Stimulated activated naive B cell treated with anti-CD40 and anti-IgM and Interleukin-4, amounts not matched to agents 10 μg/mL and 1 μg/mL and 100 μg/mL, for 72 hours (primary cell): Measurements from ENCODE around the gene FAM131A.

Experiments
- ATAC-seq, 2 donors: fragments of 150-1000 bp; cut with Tn5 transposase; replicated peaks; 2 replicates each; pipeline ENCODE4 v1.10.0; 2021; ENCODE audit warnings: moderate library complexity in 1 of 2
- DNase-seq: peaks from one replicate; pipeline ENCODE4 v3.0.0; 2021
- H3K27ac Mint-ChIP-seq: one replicate; pipeline ENCODE4 v1.8.0; 2022; ENCODE audit warnings: mild to moderate bottlenecking, mixed read lengths
- H3K27me3 Mint-ChIP-seq, 2 donors: one replicate each; pipeline ENCODE4 v1.8.0; 2022; ENCODE audit warnings: mixed read lengths in 2 of 2
- H3K36me3 Mint-ChIP-seq, 2 donors: one replicate each; pipeline ENCODE4 v1.8.0; 2022; ENCODE audit warnings: mixed read lengths in 2 of 2, mild to moderate bottlenecking in 1 of 2
- H3K4me1 Mint-ChIP-seq, 2 donors: one replicate each; pipeline ENCODE4 v1.8.0; 2022; ENCODE audit warnings: mixed read lengths in 2 of 2, mild to moderate bottlenecking in 1 of 2
- H3K4me3 Mint-ChIP-seq, 2 donors: one replicate each; pipeline ENCODE4 v1.8.0; 2022; ENCODE audit warnings: mild to moderate bottlenecking in 2 of 2, mixed read lengths in 2 of 2, moderate library complexity in 1 of 2
- H3K9me3 Mint-ChIP-seq, 2 donors: one replicate each; pipeline ENCODE4 v1.8.0; 2022; ENCODE audit warnings: mixed read lengths in 2 of 2, mild to moderate bottlenecking in 1 of 2

Gene FAM131A

GRCh38 chr3:184341925-184342324, 4.5 kb downstream of the FAM131A start:
- no peak for ATAC-seq
- Mint-ChIP-seq H3K27me3 (no peaks in the 10 kb centered on the region), H3K36me3 (peaks cover 30 to 47% of the 10 kb centered on the region in 2 donors), H3K27ac (peak overlapping the region; percentile 51), H3K4me1 (peaks cover 19 to 27% of the 10 kb centered on the region in 2 donors), H3K9me3 (no peaks in the 10 kb centered on the region), H3K4me3 (no peak overlapping the region)
- no peak for DNase-seq

- ATAC-seq, result no peak
- Mint-ChIP-seq H3K4me1 (peaks cover 12 to 13% of the 10 kb centered on the region in 2 donors), H3K36me3 (peaks cover 24 to 37% of the 10 kb centered on the region in 2 donors), H3K27me3 (no peaks in the 10 kb centered on the region), H3K27ac (no peak overlapping the region), H3K9me3 (no peaks in the 10 kb centered on the region), H3K4me3 (no peak overlapping the region)
- DNase-seq, result no peak
Measured at GRCh38 chr3:184343200-184343876, 5.9 kb downstream of the FAM131A start.

GRCh38 chr3:184344579-184345316, 7.3 kb downstream of the FAM131A start:
- peaks cover 22 to 31% of the 10 kb centered on the region in 2 donors for H3K36me3 Mint-ChIP-seq
- H3K27me3 Mint-ChIP-seq, result no peaks in the 10 kb centered on the region
- ATAC-seq (no peak), DNase-seq (no peak)
- peaks cover 4 to 7% of the 10 kb centered on the region in 2 donors for H3K4me1 Mint-ChIP-seq
- H3K9me3 Mint-ChIP-seq, result no peaks in the 10 kb centered on the region
- no peak overlapping the region for H3K4me3 Mint-ChIP-seq
- H3K27ac Mint-ChIP-seq, result no peak overlapping the region

- H3K4me3 Mint-ChIP-seq, result no peak overlapping the region
- DNase-seq, result no peak
- H3K36me3 Mint-ChIP-seq, result peaks cover 22 to 29% of the 10 kb centered on the region in 2 donors
- H3K27ac Mint-ChIP-seq, result no peak overlapping the region
- H3K4me1 Mint-ChIP-seq, result peaks cover 4 to 6% of the 10 kb centered on the region in 2 donors
- H3K27me3 Mint-ChIP-seq, result no peaks in the 10 kb centered on the region
- no peaks in the 10 kb centered on the region for H3K9me3 Mint-ChIP-seq
- peak; percentile 83 to 85 for ATAC-seq
Measured at GRCh38 chr3:184345317-184346144, 8.1 kb downstream of the FAM131A start.

- ATAC-seq, result no peak
- Mint-ChIP-seq H3K9me3 (no peaks in the 10 kb centered on the region), H3K27me3 (no peaks in the 10 kb centered on the region), H3K36me3 (peaks cover 19 to 30% of the 10 kb centered on the region in 2 donors), H3K4me1 (peaks cover 0 to 4% of the 10 kb centered on the region in 2 donors), H3K4me3 (no peak overlapping the region), H3K27ac (no peak overlapping the region)
- DNase-seq, result no peak
Measured at GRCh38 chr3:184346480-184347190, 9.2 kb downstream of the FAM131A start.

GRCh38 chr3:184347321-184348056, 10.1 kb downstream of the FAM131A start:
- H3K4me1 Mint-ChIP-seq, result peaks cover 0 to 4% of the 10 kb centered on the region in 2 donors
- ATAC-seq (no peak), DNase-seq (no peak)
- no peaks in the 10 kb centered on the region for H3K27me3 Mint-ChIP-seq
- H3K27ac Mint-ChIP-seq, result no peak overlapping the region
- no peaks in the 10 kb centered on the region for H3K9me3 Mint-ChIP-seq
- H3K36me3 Mint-ChIP-seq, result peaks cover 21 to 34% of the 10 kb centered on the region in 2 donors
- no peak overlapping the region for H3K4me3 Mint-ChIP-seq

GRCh38 chr3:184348057-184348382, 10.6 kb downstream of the FAM131A start:
- DNase-seq, result no peak
- Mint-ChIP-seq H3K27ac (no peak overlapping the region), H3K27me3 (no peaks in the 10 kb centered on the region), H3K36me3 (peaks cover 20 to 33% of the 10 kb centered on the region in 2 donors), H3K4me3 (no peak overlapping the region), H3K4me1 (peaks cover 0 to 4% of the 10 kb centered on the region in 2 donors), H3K9me3 (no peaks in the 10 kb centered on the region)
- no peak for ATAC-seq

GRCh38 chr3:184349563-184350470, 12.4 kb downstream of the FAM131A start:
- Mint-ChIP-seq H3K9me3 (no peaks in the 10 kb centered on the region), H3K27me3 (no peaks in the 10 kb centered on the region), H3K4me3 (no peak overlapping the region), H3K27ac (no peak overlapping the region), H3K4me1 (peaks cover 0 to 4% of the 10 kb centered on the region in 2 donors), H3K36me3 (peaks cover 19 to 30% of the 10 kb centered on the region in 2 donors)
- ATAC-seq (no peak), DNase-seq (no peak)

- no peak overlapping the region for H3K4me3 Mint-ChIP-seq
- DNase-seq (no peak), ATAC-seq (no peak)
- H3K27ac Mint-ChIP-seq, result no peak overlapping the region
- peaks cover 17 to 32% of the 10 kb centered on the region in 2 donors for H3K36me3 Mint-ChIP-seq
- H3K27me3 Mint-ChIP-seq, result no peaks in the 10 kb centered on the region
- H3K4me1 Mint-ChIP-seq, result peaks cover 0 to 1% of the 10 kb centered on the region in 2 donors
- no peaks in the 10 kb centered on the region for H3K9me3 Mint-ChIP-seq
Measured at GRCh38 chr3:184350618-184351017, 13.2 kb downstream of the FAM131A start.

GRCh38 chr3:184351511-184352148, 14.2 kb downstream of the FAM131A start:
- Mint-ChIP-seq H3K4me1 (no peaks in the 10 kb centered on the region), H3K4me3 (no peak overlapping the region), H3K27me3 (no peaks in the 10 kb centered on the region), H3K9me3 (no peaks in the 10 kb centered on the region), H3K36me3 (peaks cover 16 to 30% of the 10 kb centered on the region in 2 donors), H3K27ac (no peak overlapping the region)
- ATAC-seq, result no peak
- no peak for DNase-seq

GRCh38 chr3:184352149-184352785, 14.9 kb downstream of the FAM131A start:
- DNase-seq (no peak), ATAC-seq (no peak)
- no peaks in the 10 kb centered on the region for H3K4me1 Mint-ChIP-seq
- H3K4me3 Mint-ChIP-seq, result no peak overlapping the region
- H3K9me3 Mint-ChIP-seq, result no peaks in the 10 kb centered on the region
- H3K27ac Mint-ChIP-seq, result no peak overlapping the region
- no peaks in the 10 kb centered on the region for H3K27me3 Mint-ChIP-seq
- H3K36me3 Mint-ChIP-seq, result peaks cover 20 to 29% of the 10 kb centered on the region in 2 donors

GRCh38 chr3:184352897-184353545, 15.6 kb downstream of the FAM131A start:
- Mint-ChIP-seq H3K4me1 (no peaks in the 10 kb centered on the region), H3K27ac (no peak overlapping the region), H3K27me3 (no peaks in the 10 kb centered on the region), H3K4me3 (no peak overlapping the region), H3K36me3 (peaks cover 20 to 30% of the 10 kb centered on the region in 2 donors), H3K9me3 (no peaks in the 10 kb centered on the region)
- ATAC-seq (no peak), DNase-seq (no peak)
